Caco-2 (cell line): Measurements from ENCODE around the gene MGAT4A. TPM values are rescaled to one million over a fixed set of nuclear protein-coding genes. Genes with fewer than 3 reads are reported as not detected.

Source experiments
- BruUV-seq: library from RNA; stranded (reverse); fragments of 400-500 nt; replicated peaks from 2 replicates; lab custom pipeline; 2021; lab: Mats Ljungman, UMichigan
- CTCF ChIA-PET: fragments of 300-600 bp; sonication (Branson Sonifier 250); formaldehyde crosslinking; loops from one replicate; lab custom pipeline; 2022; ENCODE audit warnings: antibody characterized with exemption; lab: Charles Lee
- POLR2A ChIA-PET: fragments of 300-600 bp; sonication (Branson Sonifier 250); formaldehyde crosslinking; loops from one replicate; lab custom pipeline; 2022; ENCODE audit warnings: antibody characterized with exemption; lab: Charles Lee
- DNase-seq, 2 experiments: peaks; one replicate each; pipeline versions ENCODE4 v3.0.0 to v3.0.0-alpha.2; 2020 to 2022
- H3K27me3 ChIP-seq: replicated peaks from 2 replicates; pipeline ENCODE4 v1.6.0; 2011; ENCODE audit warnings: low read length; ENCODE audit not compliant: control insufficient read depth, insufficient read depth
- H3K36me3 ChIP-seq: 2 replicates; pipeline ENCODE4 v1.5.1; 2011; ENCODE audit warnings: low read length; ENCODE audit not compliant: control insufficient read depth, insufficient read depth
- H3K4me1 ChIP-seq: fragments of 250-450 bp; sonication (Bioruptor Pico); 2 replicates; pipeline ENCODE4 v1.5.1; 2020; ENCODE audit warnings: mild to moderate bottlenecking
- H3K4me3 ChIP-seq: 2 replicates; pipeline ENCODE4 v1.5.1; 2011; ENCODE audit warnings: low read depth, mild to moderate bottlenecking, control low read depth, low read length
- H3K9me3 ChIP-seq: fragments of 250-450 bp; sonication (Bioruptor Pico); 2 replicates; pipeline ENCODE4 v1.5.1; 2020; ENCODE audit warnings: mild to moderate bottlenecking, moderate library complexity
- H3K27ac Mint-ChIP-seq: one replicate; pipeline ENCODE4 v1.8.0; 2022; ENCODE audit warnings: mixed read lengths; ENCODE audit not compliant: unreplicated experiment
- H3K27me3 Mint-ChIP-seq: one replicate; pipeline ENCODE4 v1.8.0; 2022; ENCODE audit warnings: mixed read lengths; ENCODE audit not compliant: insufficient read depth, unreplicated experiment
- H3K36me3 Mint-ChIP-seq: one replicate; pipeline ENCODE4 v1.8.0; 2022; ENCODE audit warnings: mild to moderate bottlenecking, mixed read lengths; ENCODE audit not compliant: insufficient read depth, unreplicated experiment
- H3K4me1 Mint-ChIP-seq: one replicate; pipeline ENCODE4 v1.8.0; 2022; ENCODE audit warnings: low read depth, mixed read lengths; ENCODE audit not compliant: unreplicated experiment
- H3K4me3 Mint-ChIP-seq: one replicate; pipeline ENCODE4 v1.8.0; 2022; ENCODE audit warnings: mild to moderate bottlenecking, moderate library complexity, mixed read lengths; ENCODE audit not compliant: unreplicated experiment
- H3K9me3 Mint-ChIP-seq: one replicate; pipeline ENCODE4 v1.8.0; 2022; ENCODE audit warnings: mixed read lengths; ENCODE audit not compliant: unreplicated experiment
- intact Hi-C: fragments of 100-400 bp; cut with micrococcal nuclease; formaldehyde crosslinking; loops from one replicate; pipeline ENCODE4 v1.10.0; 2022; ENCODE audit not compliant: unreplicated experiment
- total RNA-seq: library from RNA; stranded (reverse); gene quantifications from 2 replicates; pipeline ENCODE4 v1.2.3, GENCODE V29; 2022
- TF ChIP-seq, protein P1 (sequence below), 2 experiments: fragments of 200-600 bp in 1 of 2; IDR thresholded peaks; 1 replicate in 1 of 2; 2 replicates in 1 of 2; pipeline versions ENCODE4 v1.5.1 to v1.8.0; 2011 to 2022; ENCODE audit warnings: antibody characterized with exemption in 1 of 2, control low read depth in 1 of 2, inconsistent platforms in 1 of 2, low read depth in 1 of 2, low read length in 1 of 2, mild to moderate bottlenecking in 1 of 2, moderate library complexity in 1 of 2; ENCODE audit not compliant: insufficient read depth in 1 of 2, severe bottlenecking in 1 of 2, unreplicated experiment in 1 of 2

MGAT4A gene
- total RNA-seq, 1 experiment from 2014 or later = 63.7 TPM

DNA sequence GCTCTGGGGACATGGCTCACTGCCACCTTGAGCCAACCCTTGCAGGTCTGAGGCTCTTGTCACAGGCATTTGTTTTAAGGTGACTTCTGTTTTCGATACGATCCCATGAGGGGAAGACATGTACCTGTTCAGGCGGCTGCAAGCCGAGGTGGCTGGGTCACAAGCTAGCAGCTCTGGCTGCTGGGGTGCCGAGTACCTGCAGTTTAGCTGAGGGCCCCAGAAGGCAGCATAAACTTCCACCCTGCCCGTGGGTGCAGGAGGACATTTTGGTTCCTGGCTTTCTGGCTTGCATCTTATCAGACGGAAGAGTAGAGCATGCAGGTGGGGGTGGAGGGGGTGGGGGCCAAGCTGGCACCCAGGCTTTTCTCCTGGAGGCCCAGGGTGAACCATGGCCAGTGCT is 151.0 kb downstream of the MGAT4A start:
- no peak overlapping the region for H3K4me3 ChIP-seq
- Mint-ChIP-seq H3K27me3 (no peaks in the 10 kb centered on the region), H3K4me1 (no peaks in the 10 kb centered on the region), H3K36me3 (no peaks in the 10 kb centered on the region), H3K27ac (no peak overlapping the region), H3K9me3 (no peaks in the 10 kb centered on the region), H3K4me3 (no peak overlapping the region)
- H3K9me3 ChIP-seq = no peaks in the 10 kb centered on the region
- TF ChIP-seq, protein P1, sequence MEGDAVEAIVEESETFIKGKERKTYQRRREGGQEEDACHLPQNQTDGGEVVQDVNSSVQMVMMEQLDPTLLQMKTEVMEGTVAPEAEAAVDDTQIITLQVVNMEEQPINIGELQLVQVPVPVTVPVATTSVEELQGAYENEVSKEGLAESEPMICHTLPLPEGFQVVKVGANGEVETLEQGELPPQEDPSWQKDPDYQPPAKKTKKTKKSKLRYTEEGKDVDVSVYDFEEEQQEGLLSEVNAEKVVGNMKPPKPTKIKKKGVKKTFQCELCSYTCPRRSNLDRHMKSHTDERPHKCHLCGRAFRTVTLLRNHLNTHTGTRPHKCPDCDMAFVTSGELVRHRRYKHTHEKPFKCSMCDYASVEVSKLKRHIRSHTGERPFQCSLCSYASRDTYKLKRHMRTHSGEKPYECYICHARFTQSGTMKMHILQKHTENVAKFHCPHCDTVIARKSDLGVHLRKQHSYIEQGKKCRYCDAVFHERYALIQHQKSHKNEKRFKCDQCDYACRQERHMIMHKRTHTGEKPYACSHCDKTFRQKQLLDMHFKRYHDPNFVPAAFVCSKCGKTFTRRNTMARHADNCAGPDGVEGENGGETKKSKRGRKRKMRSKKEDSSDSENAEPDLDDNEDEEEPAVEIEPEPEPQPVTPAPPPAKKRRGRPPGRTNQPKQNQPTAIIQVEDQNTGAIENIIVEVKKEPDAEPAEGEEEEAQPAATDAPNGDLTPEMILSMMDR (IDR thresholded peaks at IDR 0.05; ENCODE audit: insufficient read depth in 1 of 2, low read depth in 1 of 2, low read length in 1 of 2, severe bottlenecking in 1 of 2, unreplicated experiment in 1 of 2) = no peak
- H3K4me1 ChIP-seq = peaks cover 6% of the 10 kb centered on the region
- BruUV-seq = no TSS peak
- POLR2A ChIA-PET = no interaction called here
- no peak for DNase-seq
- intact Hi-C loops = loop anchor here (5.0 kb wide), 1 partner anchor 363 kb away; no protein-coding TSS in a partner anchor
- H3K36me3 ChIP-seq = no peaks in the 10 kb centered on the region
- CTCF ChIA-PET = interaction anchor here (1.7 kb wide), 1 partner anchor 11 kb away, joined by 6 read pairs; no protein-coding TSS in a partner anchor
- H3K27me3 ChIP-seq = no peaks in the 10 kb centered on the region

- Mint-ChIP-seq H3K4me1 (no peaks in the 10 kb centered on the region), H3K27me3 (no peaks in the 10 kb centered on the region), H3K27ac (no peak overlapping the region), H3K36me3 (peaks cover 6% of the 10 kb centered on the region), H3K4me3 (no peak overlapping the region), H3K9me3 (no peaks in the 10 kb centered on the region)
- H3K4me3 ChIP-seq = no peak overlapping the region
- H3K4me1 ChIP-seq = no peaks in the 10 kb centered on the region
- DNase-seq = no peak
- ChIA-PET CTCF (no interaction called here), POLR2A (no interaction called here)
- TF ChIP-seq, protein P1 (IDR thresholded peaks at IDR 0.05; ENCODE audit: insufficient read depth in 1 of 2, low read depth in 1 of 2, low read length in 1 of 2, severe bottlenecking in 1 of 2, unreplicated experiment in 1 of 2) = no peak
- intact Hi-C loops = loop anchor here (5.0 kb wide), 1 partner anchor 361 kb away; no protein-coding TSS in a partner anchor
- no peaks in the 10 kb centered on the region for H3K27me3 ChIP-seq
- no TSS peak for BruUV-seq
- no peaks in the 10 kb centered on the region for H3K9me3 ChIP-seq
- no peaks in the 10 kb centered on the region for H3K36me3 ChIP-seq
Measured at GRCh38 chr2:98578231-98578630, 152.7 kb downstream of the MGAT4A start.

- no peak overlapping the region for H3K4me3 ChIP-seq
- H3K36me3 ChIP-seq = no peaks in the 10 kb centered on the region
- intact Hi-C loops = loop anchor here (5.0 kb wide), 1 partner anchor 360 kb away; no protein-coding TSS in a partner anchor
- no peaks in the 10 kb centered on the region for H3K4me1 ChIP-seq
- Mint-ChIP-seq H3K9me3 (no peaks in the 10 kb centered on the region), H3K27ac (no peak overlapping the region), H3K36me3 (peaks cover 6% of the 10 kb centered on the region), H3K4me3 (no peak overlapping the region), H3K27me3 (no peaks in the 10 kb centered on the region), H3K4me1 (no peaks in the 10 kb centered on the region)
- TF ChIP-seq, protein P1 (IDR thresholded peaks at IDR 0.05; ENCODE audit: insufficient read depth in 1 of 2, low read depth in 1 of 2, low read length in 1 of 2, severe bottlenecking in 1 of 2, unreplicated experiment in 1 of 2) = peak in 1 of 2 experiments; percentile 31
- no peak for DNase-seq
- CTCF ChIA-PET = no interaction called here
- H3K9me3 ChIP-seq = no peaks in the 10 kb centered on the region
- H3K27me3 ChIP-seq = no peaks in the 10 kb centered on the region
- POLR2A ChIA-PET = no interaction called here
- no TSS peak for BruUV-seq
Measured at GRCh38 chr2:98577313-98577712, 153.6 kb downstream of the MGAT4A start.
